GM10266 (cell line): ENCODE measurements around the gene SH3BGR.

ENCODE experiments used
- DNase-seq: peaks from one replicate; pipeline ENCODE4 v3.0.0; 2012; ENCODE audit errors: extremely low spot score
- CTCF ChIP-seq: IDR thresholded peaks from 2 replicates; pipeline ENCODE4 v1.5.1; 2012; ENCODE audit warnings: mild to moderate bottlenecking, low read depth; ENCODE audit not compliant: control insufficient read depth, insufficient read depth; ENCODE audit errors: missing control alignments

The SH3BGR gene

GRCh38 chr21:39479164-39479813 is 27.5 kb downstream of the SH3BGR start:
- DNase-seq, result no peak
- no peak for TF ChIP-seq CTCF

- no peak for TF ChIP-seq CTCF
- no peak for DNase-seq
Observed at GRCh38 chr21:39479814-39480182, 28.0 kb downstream of the SH3BGR start.

DNA sequence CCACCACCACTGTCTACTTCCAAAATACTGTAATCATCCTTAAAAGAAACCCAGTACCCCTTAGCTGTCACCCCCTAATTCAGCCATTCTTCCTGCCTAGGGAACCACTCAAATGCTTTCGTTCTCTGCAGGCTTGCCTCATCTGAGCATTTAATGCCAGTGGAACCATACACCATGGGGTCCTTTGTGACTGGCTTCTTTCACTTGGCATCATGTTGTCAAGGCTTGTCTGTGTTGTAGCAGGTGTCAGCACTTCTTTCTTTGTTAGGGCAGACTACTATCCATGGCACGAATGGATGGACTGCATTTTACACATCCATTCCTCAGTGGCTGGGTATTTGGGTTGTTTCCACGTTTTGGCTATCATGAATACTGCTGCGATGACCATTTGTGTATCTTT is 28.5 kb downstream of the SH3BGR start:
- DNase-seq, result no peak
- TF ChIP-seq CTCF, result no peak

GRCh38 chr21:39481886-39482285 is 30.1 kb downstream of the SH3BGR start:
- no peak for TF ChIP-seq CTCF
- no peak for DNase-seq

GRCh38 chr21:39483917-39484316 is 32.1 kb downstream of the SH3BGR start:
- no peak for DNase-seq

DNA sequence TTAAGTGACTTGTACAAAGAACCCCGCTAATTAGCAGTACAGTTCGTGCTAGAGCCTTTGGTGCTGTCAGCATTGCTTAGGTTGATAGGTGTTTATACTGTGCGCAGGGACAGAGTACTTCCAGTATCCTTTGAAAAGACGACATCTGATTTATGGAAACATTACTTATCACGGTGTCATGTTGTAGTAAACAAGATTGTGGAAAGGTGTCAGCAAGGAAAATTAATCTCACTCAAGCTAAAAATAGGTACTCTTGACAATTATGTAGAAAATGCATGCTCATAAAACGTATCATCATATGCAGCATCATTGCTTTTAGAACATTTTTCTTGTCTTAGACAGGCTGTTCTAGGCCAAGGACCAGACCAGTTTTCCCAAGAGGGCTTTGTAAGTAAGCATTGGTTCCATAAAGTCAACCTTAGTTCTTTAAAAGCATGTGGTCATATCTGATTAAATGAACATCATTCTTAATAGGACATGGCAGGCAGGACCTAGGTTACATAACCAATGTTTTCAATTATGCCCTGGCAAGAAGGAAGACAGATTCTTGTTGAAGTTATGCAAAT is 33.0 kb downstream of the SH3BGR start:
- TF ChIP-seq CTCF, result no peak
- DNase-seq, result no peak

More at GRCh38 chr21:39483917-39484316, 32.1 kb downstream of the SH3BGR start:
- TF ChIP-seq CTCF, result no peak

GRCh38 chr21:39489380-39489924 is 37.7 kb downstream of the SH3BGR start:
- TF ChIP-seq CTCF, result no peak
- DNase-seq, result no peak
